HG02798 (cell line): ENCODE measurements around the gene TNFRSF14.
"Not testable (repeated sequence)": the region's sequence is repeated elsewhere in the genome, so short reads cannot be mapped to it uniquely, and the experiment has no call there.

Experiments used
- ATAC-seq: cut with Tn5 transposase; IDR thresholded peaks from one replicate; pipeline ENCODE4 v1.9.1; 2021; ENCODE audit warnings: mild to moderate bottlenecking; ENCODE audit not compliant: unreplicated experiment, poor library complexity

TNFRSF14 gene

DNA sequence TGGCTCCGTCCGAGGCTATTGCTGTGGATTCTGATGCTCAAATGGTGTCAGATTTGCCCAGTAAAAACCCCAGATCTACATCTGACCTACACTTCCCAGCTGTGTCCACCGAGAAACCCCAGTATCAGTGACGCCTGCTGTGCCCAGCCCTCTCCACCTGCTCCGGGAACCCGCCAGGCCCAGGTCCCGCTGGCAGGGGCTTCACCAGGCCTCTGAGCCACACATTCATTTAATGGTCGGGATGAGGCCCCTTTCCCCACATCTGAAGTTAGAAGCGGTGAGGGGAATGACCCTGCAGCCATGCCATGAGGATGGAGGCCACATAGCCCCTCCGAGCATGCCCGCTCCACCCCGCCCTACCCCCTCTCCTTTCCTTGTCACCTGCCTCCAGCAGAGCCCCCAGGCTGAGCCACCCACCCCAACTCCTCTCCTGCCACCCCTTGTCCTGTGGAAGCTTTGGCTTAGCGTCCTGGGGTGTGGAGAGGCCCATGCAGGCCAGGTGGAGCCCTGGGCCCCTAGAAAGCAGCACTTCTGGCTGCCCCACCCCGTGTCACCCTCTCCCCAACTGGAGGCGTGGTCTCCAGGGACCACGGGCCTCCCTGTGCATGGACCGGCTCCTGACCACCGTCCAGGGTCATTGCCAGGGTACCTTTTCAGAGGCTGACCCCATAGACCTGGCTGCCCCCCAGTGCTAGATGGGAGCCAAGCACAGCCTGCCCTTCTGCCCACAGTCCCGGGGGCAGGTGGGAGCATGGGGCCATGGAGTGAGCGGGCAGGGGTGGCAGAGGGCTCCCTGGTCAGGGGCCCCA lies 8.0 kb downstream of the TNFRSF14 start:
- no peak for ATAC-seq

DNA sequence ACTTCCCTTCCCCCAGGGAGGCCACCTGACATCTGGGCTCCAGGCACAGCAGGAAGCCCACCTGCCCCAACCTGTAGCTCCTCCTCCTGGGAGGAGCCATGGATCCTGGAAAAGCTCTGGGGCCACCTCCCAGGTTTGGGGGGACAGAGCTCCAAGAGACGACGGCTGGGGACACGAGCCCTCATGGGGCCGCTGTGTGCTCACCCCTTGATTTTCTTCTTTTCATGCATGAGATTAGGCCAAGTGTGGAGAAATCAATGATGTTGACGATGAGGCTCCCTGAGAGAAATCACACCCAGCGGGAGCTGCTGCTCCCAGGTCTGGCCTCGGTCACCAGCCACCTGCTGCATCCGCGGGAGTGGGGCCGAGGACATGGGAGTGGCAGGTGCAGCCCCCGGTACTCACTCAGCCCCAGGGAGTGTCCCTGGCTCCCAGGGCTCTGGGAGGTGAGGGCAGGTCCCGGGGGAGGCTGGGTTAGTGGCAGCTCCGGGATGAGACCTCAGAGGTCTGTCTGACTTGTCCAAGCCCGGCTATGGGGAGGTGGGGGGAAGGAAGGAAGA lies 8.7 kb downstream of the TNFRSF14 start:
- ATAC-seq = no peak

DNA sequence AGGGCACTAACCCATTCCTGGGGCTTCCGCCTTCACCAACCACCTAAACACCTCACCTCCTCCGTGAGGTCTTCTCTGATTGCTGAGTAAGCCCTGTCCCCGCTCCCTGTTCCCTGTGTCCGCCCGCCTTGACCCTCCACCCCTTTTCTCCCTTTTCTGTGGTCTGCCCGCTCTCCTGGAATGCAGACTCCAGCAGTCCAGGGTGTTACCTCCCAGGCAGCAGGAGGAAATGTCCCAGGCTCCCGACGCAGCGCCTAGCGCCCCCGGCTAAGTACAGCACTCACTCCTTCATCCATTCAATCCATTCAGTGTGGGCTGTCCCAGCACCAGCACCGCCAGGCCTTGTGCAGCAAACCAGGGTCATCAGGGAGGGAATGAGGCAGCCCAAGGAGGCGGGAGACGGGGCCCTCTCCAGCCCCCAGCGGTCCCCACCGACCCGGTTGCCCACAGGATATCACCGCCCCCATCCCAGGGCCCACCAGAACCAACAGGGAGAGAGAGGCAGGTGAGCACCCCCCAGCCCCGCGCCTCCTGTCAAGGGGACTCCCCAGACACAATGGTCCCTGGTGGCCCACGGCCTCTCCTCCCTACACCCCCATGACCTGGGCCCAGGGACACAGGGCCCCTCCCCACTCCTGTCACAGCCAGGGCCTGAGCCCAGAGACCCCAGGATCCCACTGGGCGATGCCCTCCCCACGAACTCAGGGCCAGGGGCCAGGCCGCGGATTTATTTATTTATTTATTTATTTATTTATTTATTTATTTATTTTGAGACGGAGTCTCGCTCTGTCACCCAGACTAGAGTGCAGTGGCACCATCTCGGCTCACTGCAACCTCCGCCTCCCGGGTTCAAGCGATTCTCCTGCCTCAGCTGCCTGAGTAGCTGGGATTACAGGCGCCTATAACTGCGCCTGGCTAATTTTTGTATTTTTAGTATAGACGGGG lies 10.2 kb downstream of the TNFRSF14 start:
- ATAC-seq = no peak

DNA sequence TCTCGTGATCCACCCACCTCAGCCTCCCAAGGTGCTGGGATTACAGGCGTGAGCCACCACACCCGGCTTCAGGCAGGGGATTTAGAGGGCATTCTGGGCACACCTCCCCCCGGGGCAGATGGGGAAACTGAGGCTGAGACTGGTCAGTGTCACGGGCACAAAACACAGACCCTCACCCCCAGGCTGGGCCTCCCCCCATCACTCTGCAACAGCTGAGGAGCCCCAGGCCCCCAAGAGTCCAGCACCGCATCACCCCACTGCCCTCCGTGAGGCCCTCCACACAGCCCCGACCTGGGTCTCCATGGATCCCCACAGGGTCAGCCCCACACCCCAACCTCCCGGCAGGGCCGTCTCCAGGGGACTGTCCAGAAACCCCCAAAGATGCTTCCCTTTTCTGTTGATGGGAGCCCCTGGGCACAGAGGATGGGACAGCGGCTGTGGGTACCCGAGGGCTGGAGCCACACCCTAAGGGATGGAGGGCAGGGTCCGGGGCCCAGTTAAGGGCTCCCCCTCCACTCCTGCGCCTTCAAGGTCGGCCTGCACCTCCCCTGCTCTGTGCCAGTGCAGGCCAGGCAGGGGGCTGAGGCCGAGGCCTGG lies 11.0 kb downstream of the TNFRSF14 start:
- no peak for ATAC-seq

DNA sequence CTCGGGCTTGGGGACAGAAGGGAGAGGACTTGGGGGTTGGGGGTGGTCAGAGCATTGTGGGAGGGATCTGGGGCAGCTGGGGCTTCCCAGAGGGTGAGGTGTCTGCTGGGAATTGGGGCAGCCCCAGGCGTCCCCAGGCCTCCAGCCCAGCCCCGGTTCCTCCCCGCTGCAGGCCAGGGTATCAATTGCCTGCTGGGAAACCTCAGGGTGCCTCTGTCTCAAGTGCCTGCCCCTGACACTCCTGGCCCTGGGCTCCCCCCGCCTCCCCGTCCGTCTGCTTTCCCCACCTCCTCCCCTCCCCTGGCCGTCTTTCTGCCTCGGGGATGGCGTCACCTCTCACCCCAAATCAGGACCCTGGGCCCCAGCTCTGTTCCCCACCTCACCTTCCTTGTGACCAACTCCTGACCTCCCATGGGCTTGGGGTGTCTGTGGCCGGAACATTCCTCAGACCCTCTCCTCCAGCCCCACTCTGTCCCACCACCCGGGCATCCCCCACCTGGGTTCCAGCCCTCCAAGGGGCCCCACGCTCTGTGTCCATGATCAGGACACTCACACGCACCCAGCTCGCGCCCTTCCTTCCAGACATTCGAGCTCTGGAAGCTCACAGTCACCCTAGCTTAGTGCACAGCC lies 12.1 kb downstream of the TNFRSF14 start:
- ATAC-seq = not testable (repeated sequence)

DNA sequence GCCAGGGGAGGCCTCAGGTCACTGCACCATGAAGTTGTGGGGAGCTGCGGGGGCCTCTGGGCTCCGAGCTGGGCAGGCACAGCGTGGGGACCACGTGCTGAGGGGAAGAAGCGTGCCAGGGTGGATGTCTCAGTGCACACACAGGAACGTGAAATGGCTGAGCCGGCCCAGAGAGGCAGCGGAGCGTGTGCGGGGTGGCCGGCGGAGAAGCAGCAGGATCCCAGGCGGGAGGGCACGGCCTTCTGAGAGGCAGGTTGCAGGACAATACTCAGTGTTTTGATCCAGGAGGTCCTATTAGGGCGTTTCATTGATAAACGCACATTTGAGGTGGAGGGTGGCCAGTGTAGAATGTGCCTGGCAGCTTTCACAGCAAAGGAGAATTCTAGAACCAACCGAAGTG lies 12.9 kb downstream of the TNFRSF14 start:
- no peak for ATAC-seq

DNA sequence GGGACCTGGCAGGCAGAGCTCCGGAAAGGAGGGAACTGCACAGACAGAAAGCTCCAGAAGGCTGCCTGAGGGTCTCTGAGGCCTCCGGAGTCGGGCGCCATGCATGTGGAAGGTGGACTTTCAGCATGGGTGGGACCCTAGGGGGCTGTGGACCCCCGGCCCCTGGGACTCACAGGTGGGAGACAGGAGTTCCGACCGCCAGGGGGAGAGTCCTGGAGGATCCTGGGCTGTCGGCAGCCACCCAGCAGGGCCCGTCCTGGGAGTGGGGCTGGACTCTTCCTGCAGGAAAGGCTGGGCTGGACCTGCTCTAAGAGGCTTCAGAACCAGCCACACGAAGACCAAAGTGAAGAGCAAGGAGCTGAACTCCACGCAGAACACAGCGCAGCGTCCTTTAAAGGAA lies 13.5 kb downstream of the TNFRSF14 start:
- ATAC-seq = not testable (repeated sequence)

DNA sequence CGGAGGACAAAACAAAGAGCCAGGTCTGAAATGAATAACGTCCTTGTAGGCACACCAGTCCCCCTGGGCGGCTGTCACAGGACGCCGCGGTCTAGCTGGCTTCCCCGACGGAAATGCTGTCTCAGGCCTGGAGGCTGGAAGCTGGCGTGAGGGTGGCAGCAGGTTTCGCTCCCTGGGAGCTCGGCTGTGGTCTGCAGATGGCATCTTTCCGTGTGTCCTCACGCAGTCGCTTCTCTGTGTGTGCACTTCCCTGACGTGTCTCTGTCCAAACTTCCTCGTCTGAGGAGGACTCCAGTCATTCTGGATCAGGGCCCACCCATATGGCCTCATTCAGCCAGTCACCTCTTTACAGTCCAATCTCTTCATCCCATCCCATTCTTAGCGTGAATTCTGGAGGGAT lies 14.2 kb downstream of the TNFRSF14 start:
- ATAC-seq = no peak

DNA sequence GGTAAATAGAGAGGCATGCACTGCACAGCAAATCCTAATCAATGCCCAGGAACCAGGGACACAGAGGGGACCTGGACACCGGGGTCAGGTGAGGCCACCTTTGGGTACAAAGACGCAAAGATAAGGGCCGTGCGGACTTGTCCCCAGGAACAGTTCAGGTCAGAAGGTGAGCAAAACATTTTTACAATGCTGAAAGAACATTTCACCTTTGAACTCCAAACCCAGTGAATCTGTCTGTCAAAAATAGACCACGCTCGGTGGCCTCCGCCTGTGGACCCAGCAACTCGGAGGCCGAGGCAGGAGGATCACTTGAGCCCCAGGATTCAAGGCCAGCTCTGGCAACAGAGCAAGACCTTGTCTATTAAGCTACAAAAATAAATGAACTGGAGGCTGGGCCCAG lies 15.2 kb downstream of the TNFRSF14 start:
- ATAC-seq = no peak

DNA sequence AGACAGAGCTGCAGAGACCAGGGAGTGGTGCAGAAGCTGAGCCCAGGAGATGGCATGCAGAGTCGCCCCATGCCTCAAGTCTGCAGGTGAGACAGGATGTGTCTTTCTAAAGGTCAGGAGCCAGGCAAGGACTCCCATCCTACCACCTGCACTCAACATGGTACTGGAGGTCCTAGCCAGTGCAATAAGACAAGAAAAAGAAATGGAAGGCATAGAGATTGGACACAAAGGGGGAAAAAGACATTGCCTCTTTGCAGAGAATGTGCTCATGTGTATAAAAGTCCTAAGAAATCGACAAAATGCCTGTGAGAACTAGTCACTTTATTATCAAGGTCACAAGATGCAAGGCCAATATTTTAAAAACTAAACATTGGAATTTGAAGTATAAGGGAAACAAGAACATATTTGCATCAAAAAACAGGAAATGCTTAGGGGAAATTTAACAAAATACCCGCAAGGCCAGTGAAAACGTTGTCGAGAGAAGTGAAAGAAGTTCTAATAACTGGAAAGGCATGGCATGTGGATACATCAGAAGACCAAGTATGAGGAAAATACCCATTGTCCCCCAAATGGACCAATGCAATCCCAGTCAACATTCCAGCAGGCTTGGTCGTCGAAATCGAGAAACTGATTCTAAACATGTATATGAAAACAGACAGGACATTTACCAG lies 17.2 kb downstream of the TNFRSF14 start:
- ATAC-seq = no peak

DNA sequence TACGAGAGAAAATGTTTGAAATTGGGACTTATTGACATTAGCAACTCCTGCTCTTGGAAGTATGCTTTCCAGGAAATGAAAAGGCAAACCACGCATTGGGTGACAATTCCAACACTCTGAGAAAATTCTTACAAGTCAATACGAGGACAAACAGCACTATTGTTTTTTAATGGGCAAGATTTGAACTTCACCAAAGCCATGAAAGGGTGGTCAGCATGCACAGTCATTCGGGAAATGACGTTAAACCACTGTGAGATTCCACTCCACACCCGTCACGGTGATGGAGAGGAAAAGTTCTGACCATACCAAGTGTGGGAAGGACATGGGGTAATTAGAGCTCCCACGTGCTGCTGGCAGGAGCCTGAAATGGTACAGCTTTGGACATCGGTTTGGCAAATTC lies 18.2 kb downstream of the TNFRSF14 start:
- ATAC-seq = no peak

DNA sequence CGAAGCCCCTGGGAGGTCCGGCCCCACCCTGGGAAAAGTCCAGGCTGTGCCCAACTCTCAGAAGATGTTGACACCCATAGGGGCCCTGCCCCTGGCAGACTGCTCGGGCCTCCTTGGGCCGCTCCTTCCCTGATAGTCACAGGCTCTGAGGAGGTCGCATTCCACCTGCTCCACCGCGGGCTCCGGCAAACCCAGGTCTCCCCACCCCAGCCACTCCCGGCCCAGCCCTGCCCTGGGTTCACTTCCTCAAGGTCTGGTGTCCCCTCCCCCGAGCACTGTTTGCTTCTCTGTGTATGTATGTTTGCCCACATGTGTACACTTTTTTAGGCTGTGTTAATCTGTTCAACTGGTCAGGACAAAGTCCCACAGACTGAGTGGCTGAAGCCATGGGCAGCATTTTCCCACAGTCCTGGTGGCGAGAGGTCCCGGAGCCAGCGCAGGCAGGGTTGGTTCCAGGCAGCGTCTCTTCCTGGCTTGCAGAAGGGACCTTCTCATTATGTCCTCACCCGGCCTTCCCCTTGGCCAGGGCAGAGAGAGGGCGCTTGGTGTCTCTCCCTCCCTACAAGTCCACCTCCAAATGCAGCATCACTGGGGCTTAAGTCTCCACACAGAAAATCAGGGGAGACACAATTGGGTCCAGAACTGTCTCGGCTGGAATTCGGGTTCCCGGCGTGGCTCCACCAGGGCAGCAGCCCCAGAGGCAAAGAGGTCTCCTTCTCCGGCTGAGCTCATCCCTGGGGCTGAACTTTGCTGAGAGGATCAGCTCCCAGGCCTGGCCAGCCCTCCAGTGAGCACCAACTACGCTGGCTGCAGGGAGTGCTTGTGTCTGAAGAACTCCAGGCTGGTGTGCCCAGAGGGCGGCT lies 19.9 kb downstream of the TNFRSF14 start:
- no peak for ATAC-seq

DNA sequence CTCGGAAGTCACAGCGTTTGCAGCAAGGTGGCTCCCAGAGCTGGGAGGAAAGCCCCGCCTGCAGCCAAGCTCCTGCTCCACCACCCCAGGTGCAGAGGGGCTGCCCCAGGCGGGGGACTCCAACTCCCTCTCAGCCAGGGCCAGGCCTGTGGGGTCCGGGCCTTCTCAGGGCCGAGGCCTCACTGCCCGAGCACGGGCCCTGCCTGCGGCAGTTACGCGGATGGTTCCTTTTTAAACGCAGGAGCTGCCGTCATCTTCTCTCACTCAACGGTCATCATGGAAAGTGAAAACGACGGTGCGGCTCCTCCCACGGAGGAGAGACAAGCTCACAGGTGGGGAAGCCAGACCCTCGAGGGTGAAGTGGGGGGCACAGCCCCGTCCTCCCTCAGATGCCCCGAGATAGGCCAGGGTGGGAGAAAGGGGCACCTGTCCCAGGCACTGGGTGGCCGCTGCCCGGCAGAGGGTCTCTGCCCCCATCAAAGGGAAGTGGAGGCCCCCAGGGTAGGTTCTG lies 21.4 kb downstream of the TNFRSF14 start:
- peak; percentile 53 for ATAC-seq

DNA sequence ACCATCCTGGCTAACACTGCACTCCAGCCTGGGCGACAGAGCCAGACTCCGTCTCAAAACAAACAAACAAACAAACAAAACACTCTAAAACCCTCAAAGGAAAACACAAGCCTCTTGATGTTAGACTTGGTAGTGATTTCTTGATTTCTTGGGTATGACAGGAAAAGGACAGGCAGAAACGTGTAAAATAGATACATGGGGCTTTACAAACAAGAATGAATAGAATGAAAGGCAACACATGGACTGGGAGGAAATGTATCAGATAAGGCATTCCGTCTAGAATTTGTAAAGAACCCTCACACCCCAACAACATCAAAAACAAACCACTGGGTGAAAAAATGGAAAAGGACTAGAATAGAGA lies 22.6 kb downstream of the TNFRSF14 start:
- ATAC-seq = no peak

DNA sequence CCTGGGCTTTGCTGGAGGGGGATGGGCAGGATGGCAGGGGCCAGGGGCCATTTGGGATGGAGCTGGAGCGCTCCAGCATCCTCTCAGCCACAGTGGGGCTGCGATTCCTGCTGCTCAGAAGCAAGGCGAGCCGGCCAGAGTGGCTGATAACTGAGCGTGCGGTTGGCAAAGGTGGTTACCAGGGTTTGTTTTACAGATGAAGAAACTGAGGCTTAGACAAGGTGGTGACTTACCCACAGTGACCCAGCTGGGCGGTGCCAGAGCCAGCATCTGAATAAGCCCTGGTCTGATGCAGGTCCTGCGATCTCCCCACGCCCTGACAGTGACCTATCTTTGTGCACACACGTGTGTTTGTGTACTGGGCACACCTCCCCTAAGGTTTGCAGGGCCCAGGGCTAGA lies 24.5 kb downstream of the TNFRSF14 start:
- ATAC-seq = no peak

DNA sequence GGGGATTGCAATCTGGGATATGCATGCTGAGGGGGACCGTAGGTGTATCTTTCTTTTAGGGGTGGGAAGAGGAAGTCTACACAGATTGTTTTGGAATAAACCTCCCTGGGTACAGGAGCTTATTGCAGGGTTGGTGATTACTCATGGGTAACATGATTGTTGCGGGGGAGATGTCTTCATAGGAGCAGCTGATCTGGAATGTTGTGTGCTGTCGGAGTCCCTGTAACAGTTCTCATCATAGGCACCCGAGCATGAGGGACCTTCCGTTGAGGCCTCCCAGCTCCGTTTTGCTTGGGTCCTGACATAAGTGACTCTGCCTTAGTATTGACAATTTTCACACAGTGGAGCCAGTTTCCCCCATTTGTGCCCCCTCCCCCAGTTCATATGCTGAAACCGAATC lies 26.2 kb downstream of the TNFRSF14 start:
- ATAC-seq = no peak

DNA sequence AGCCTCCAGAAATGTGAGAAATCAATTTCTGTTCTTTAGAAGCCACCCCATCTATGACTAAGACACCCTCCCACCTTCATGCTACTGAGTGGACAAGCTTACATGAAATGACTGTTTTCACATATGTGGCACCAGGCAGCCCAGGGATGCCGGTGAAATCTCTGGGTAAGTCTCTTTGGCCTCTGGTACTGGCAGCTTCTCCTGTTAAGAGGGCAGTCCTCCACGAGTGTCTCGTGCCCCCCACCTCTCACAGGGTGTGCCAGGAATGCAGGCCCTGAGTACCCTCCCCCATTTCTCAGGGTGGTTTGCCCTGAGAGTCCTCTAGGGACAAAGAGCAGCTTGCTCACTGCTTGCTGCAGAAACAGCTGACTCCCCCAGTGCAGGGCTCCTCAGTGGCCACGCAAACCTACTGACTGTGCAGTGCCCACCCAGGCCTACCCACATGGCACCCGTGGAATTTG lies 27.2 kb downstream of the TNFRSF14 start:
- ATAC-seq = no peak

DNA sequence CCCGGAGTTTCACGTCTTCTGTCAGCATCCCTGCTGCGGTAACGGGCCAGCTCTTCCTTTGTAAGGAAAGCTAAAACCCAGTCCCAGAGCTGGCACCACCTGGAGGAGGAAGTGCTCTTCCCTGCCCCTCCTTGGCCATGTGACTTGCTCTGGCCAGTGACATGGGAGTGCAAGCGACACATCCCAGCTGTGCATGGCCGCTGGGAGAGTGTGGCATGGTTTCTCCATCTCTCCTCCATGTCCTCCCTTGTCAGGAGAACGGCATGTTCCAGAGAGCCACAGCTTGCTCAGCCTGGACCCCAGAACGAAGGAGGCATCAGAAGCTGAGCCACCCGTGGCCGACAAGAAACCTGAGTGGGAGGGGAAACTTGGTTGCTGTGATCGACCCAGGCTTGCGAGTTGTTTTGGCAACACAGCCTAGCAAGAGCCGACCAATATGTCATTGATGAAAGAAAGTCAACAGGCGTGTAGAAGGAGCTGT lies 27.7 kb downstream of the TNFRSF14 start:
- no peak for ATAC-seq
